Stimulated activated CD8-positive, alpha-beta memory T cell treated with anti-CD3 and anti-CD28 coated beads, Interleukin-12 subunit alpha, Interleukin-12 subunit beta, amount 100 ng/mL, for 24 hours (primary cell): Measurements from ENCODE around the gene BPIFA1.
A peak's percentile ranks its signal among the peaks of the same experiment; 100 is the strongest.

Source experiments
- DNase-seq: peaks from one replicate; pipeline ENCODE4 v3.0.0-alpha.2; 2020; ENCODE audit errors: extremely low read depth

Gene BPIFA1

DNA sequence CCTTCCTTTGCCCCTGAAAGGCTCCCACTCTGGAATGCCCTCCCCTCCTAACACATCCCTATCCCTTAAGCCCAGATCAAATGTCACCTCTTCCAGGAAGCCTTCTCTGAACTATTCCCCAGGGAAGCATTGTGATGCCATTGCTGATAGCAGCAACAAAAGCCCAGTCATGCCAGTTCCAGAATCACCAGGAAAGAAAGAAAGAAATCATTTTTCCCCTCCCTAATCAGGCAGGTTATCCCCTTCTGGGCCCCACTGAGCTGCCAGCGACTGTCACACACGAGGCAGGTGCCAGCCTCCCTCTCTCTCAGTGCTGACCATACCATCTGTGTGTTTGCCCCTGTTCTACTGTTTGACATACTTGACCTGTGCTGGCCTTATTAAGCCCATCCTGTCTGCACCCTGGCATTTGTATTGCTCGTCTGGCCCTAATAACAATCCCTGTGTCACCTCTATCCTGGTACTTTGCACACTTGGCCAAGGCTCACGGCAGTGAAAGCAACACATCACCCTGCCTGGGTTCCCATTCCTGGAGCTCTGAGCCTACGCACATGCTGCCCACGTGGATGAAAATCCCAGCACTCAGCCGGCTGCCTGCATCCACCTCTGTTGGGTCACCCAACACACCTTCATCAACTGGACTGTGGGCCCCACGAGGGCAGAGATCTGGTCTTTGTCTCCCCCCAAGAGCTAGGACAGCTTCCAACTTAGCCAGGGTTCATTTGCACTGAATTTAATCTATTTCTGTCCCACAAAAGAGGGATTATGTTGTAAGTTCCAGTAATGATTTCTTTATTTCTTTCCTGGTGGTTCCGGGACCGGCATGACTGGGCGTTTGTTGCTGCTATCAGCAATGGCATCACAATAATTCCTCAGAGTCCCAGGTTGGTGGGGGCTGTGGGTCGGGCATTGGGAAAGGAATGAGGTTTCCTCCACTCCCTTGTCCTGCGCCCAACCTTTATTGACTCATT, 42.0 kb downstream of the BPIFA1 start:
- DNase-seq, result no peak

DNA sequence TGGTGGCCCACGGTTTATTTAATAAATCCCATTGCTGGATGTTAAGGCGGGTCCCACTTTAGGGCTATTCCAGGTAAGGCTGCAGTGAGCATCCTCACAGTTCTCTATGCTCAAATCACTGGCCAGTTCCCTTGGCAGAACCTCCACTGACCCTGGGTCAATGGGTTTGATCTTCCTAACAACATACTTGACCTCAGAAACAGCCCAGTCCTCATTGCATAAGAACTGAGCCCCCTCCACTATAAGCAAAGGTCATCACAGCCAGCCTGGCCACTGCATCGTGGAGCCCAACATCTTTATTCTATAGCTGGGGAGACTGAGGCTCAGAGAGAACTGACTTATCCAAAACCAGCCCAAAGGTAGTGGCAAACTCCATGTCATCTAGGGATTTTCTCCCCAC, 42.9 kb downstream of the BPIFA1 start:
- no peak for DNase-seq

DNA sequence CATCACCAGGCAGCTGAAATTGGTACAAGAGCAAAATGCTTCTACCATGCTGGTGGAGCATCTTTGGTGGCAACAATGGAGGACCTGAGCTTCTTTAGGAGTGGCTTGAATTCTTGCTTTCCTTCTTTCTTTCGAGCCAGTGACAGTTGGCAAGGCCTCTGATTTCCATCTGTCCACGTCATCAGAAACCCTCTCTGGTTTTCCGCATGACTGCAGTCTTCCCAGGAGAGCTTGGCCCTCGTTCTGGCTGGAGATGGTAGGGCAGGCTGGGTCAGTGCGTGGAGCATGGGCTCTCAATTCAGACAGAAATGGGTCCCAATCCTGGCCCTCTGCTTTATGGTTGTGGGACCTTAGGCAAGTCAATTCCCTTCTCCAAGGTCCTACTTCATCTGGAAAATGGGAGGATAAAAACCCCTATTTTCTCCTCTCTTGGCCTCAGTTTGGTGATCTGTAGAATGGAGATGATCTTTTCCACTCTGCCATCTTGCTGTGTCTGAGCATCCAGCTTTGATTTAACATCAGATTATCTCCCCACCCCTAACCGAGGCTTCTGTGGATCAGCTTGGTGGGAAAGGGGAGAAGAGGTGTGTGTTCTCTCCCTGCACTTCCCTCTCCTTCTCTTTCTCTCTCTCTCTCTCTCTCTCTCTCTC, 43.6 kb downstream of the BPIFA1 start:
- DNase-seq, result no peak

DNA sequence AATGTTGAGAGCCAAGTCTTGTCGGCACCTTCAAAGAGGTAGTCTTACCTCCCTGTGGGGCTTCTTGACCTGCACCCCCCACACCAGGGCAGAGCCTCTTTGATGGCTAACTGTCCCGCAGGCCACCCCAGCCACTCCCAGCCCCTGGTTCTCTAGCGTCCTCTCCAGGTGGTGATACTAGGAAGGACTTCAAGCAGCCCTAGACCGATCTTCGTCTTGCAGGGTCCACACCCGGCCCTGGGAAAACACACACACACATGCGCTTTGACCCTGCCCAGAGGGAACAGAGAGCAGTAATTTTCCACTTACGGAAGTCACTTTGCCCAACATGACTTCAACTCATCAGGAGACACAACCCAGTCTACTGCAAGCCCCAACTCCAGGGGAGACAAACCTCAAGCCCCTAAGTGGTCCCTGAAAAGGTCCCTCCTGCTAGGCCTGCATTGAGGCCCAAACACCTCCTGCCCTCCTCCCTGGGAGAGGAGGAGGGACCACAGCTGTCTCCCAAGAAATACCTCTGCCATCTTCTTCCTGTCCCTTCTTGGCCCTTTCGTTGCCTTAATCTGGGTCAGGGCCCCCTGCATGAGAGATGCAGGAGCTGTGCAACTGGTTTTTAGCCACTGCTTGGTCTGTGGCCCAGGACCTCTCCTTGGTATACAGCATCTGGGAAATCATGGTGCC, 44.3 kb downstream of the BPIFA1 start:
- DNase-seq, result no peak

DNA sequence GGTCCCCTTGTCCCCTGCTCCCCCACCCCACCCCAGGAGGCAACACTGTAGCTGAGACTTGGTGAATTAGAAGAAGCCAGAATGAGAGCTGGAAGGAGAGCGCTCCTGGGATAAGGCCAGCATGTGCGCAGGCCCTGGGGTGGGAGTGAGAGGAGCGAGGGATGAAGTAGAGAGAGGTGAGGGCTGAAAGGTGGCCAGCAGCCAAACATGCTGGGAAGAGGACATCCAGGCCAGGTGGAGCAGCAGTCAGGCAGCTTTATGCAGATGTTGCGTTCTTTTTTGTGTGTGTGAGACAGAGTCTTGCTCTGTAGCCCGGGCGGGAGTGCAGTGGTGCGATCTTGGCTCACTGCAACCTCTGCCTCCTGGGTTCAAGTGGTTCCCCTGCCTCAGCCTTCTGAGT, 45.0 kb downstream of the BPIFA1 start:
- DNase-seq, result no peak

DNA sequence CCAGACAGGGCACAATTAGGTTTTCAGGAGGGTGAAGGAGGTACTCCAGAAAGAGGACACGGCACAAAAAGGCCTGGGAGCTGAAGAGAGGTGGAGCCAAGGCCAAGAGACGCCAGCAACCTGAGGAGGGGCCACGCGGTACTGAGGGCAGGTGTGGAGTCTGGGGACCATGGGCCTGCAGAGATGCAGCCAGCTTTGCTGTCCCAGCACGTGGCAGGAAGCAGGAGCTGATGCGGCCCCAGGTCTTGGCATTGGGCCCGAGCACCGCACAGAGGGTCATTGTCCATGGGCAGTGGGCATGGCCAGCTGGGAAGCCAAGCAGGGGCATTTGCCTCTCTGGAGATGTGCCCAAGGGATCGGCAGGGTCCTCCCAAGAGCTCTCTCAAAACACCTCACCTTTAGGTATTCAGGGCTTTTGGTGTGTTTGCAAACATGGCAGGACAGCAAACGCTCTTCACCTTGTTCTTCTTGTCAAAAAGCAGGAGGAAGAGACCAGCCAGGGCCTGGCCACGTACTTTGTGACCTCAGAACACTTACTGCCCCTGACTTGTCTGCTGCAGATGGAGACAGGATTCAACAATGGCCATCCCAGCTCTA, 45.9 kb downstream of the BPIFA1 start:
- DNase-seq, result no peak

DNA sequence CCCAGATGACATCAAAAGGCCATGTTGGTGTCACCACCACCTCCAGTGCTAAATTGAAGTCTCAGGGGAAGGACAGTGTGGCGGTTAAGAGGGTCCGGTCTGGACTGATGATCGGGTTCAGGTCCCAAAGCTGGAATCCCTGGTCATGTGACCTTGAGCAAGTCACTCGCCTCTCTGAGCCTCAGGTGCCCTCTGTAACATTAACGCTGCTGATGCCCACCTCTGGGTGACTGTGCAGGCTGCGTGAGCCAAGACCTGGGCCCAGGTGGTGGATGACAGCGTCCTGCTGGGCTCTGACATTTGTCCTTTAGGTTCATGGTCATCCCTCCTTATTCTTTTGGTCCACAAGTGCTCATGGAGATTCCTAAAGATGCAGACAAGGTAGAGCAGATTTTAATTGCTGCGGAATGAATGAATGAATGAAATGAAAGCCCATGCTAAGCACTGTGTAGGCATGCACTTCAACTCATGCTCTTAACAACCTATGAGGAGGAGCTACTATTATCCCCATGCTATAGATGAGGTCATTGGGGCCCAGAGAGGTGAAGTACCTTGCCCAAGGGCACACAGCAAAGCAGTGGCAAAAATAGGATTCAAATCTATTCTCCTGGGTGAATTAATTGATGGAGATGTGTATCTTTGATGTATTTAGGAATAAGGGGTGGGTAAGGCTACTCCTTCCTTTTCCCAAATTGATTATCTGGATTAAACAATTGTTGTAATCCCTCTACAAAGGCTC, 46.6 kb downstream of the BPIFA1 start:
- no peak for DNase-seq

DNA sequence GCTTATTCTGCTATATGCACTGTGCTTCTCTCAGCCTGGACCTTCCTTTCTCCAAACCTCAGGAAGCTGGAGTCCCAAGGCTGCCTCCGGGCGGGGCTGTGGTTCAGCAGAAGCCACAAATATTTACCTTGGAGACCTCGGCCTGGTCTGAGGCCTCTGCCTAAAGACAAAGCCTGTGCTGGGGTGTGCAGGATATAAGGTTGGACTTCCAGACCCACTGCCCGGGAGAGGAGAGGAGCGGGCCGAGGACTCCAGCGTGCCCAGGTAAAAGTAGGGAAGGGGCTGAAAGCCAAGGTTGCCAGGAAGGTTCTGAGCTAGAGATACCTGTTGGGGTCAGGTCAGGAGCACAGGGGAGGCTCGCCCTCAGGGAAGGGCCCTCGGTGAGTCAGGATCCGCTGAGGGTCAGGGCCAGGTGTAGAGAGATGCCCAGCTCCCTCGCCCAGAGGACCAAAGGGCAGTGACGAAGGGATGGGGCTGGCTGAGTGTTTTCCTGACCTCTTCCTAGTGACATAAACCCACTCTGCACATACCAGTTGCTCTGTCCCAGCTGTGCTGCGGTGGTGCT, 47.3 kb downstream of the BPIFA1 start, which contains the start of gene BPIFB1:
TSS of gene BPIFB1 (plus strand) at position 224 of the 565 bp plus-strand sequence. CDS start 2,860 bp downstream, outside the sequence.
- no peak for DNase-seq

DNA sequence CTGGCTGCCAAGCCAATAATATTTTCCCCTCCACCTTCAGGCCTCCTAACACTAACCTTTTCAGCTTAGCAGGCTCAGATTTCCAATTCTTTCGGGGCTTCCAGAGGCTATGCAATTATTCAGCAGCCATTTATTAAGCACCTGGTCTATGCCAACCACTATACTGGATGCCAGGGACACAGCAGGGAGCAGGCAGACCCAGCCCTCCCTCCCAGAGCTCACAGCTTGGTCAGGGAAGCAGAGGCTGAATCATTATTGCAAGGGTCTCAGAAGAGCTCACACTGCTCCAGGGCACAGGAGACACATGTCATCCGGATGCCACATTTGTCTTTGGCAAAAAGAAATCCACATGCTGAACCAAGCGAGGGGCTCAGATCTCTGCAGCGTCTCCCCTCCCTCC, 48.5 kb downstream of the BPIFA1 start:
- no peak for DNase-seq

DNA sequence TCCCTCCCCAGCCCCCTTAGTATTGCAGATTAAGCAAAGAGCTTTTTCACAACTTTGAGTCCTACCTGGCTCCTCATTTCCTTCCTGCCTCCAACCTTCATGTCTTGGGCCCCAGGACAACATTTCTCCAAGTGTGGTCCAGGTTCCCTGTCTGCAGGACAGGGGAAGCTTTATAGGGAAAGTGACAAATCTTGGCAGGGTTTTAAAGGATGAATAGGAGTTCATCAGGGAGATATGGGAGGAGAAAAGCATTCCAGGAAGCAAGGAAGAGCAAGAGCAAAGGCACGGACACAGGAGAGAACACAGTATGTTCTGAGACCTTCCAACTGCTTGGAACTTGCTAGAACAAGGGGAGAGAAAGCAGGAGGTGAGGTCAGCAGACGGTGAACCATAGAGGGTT, 49.1 kb downstream of the BPIFA1 start:
- DNase-seq, result no peak

DNA sequence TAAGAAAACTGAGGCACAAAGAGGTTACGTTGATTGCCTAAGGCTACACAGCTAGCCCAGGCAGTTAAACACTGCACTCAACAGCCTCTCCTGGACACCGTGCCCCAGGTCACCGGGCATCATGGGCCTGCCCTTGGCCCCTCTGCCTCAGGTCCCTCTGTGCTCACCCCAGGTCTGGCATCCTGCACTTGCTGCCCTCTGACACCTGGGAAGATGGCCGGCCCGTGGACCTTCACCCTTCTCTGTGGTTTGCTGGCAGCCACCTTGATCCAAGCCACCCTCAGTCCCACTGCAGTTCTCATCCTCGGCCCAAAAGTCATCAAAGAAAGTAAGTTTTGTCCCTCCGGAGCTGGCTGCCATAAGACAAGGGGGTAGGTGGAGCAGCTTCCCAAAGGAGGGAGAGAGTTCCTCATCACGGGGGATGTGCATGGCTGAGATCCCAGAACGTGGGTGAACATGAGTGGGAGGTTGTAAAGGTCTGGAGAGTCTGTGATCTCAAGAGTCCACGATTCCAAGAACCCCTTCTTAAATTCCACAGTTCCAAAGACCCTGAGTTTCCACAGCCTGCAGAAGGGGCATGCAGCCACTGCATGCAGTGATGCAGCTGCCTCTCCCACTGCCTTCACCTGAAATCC, 50.2 kb downstream of the BPIFA1 start:
- no peak for DNase-seq

DNA sequence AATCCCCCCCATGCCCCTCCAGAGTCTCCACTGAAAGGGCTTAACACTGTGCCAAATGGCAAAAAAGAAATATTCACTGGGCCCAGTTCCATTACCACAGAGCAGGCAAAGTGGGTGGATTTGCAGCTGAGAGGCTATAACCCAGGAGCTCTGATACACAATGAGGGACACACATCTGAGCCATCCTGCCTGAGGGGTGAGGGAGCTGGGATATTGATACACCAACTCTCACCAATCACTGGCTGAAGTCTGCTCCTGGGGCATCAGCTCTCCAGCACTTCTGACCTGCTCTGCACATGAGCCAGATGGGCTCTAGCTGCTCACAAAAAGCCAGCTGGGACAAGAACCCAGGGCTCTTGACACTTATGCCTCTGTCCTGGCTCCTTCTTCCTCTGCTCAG, 52.1 kb downstream of the BPIFA1 start:
- DNase-seq, result no peak

DNA sequence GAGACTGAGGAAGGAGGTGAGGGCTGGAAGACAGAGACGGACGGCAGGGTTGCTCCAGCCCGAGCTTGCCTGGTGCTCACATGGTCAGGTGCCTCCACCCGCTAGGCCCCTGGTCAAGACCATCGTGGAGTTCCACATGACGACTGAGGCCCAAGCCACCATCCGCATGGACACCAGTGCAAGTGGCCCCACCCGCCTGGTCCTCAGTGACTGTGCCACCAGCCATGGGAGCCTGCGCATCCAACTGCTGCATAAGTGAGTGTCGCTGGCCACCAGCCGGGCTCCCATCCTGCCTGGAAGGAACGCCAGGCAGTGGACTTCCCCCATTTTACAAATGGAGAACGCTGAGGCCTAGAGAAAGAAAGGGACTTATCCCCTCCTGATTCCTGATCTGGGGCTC, 55.1 kb downstream of the BPIFA1 start:
- DNase-seq, result no peak

DNA sequence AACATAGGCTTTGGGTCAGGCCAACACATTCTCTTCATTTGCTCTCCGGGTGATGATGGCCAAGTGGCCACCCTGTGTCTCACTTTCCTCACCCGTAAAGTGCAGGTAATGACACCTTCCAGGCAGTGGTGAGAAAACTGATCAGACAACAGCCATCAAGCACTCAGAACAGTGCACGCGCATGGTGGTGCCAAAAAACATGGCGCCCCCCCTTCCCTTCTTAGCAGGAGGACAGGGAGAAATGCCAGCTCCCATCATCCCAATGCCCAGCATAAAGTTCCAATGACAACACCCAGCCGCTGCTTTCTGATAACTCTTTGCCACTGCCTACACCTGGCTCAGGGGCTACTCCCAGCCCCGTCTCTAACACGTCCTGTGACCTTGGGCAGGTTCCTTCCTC, 55.6 kb downstream of the BPIFA1 start:
- no peak for DNase-seq

DNA sequence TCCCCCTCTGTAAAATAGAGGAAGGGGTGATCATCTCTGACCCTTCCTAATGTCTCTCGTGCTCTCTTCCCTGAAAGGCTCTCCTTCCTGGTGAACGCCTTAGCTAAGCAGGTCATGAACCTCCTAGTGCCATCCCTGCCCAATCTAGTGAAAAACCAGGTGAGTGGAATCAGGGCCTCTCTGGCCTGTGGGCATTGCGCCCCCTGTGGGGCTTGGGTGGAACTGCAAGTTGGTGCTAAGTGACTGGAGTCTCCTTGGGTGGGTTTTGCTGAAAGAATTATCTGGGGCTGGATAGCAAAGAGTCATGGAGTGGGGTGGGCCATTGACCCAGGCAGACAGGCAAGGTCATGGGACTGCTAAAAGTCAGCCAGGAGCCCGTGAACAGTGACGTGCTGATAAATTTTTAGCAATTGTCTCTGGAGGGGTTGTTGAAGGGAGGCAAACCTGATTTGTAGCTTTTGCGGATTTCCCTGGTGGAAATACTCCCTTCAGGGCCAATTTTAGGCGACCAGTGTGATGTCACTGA, 56.1 kb downstream of the BPIFA1 start:
- DNase-seq, result peak; percentile 12
